ENCODE results near the gene BHMT2.

The BHMT2 gene

DNA sequence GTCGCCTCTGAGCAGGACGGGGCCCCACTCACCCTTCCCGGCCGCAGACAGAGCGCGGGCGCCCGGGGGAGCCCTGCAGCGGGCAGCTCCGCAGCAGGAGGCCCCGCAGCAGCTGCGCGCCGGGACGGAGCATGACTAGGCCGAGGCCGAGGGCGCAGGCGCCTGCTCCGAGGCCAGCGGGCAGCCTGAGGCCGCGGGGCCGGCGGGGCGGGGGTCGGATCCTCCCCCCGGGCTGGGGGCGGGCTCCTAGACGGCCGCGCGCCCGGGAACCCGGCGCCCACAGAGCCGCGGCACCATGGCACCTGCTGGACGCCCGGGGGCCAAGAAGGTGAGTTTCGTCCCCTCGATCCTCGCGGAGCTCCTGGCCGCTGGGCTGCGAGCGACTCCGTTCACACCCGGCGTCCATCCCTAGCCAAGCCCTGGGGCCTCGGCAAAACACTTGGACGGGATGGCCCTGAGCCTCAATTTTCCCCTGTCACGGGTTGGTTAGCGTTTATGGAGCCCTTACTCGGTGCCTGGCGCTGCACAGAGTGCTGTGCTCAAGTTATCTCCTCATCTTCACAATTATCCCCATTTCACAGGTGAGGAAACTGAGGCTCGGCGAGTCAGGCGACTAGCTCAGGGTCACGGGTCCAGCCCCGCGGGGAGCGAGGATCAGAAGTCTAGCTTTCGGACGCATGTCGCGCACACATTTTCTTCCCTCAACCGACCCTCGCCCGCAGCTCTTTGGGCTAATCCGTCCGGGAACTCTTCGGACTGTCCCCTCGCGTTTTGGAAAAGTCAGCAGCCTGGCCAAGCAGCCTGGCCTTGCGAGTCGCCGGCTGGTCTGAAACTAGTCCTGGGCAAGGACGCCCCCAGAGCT, at the start of gene BHMT2, which contains the start of gene DMGDH:
Gene BHMT2, plus strand, starts transcription at position 280 of the 862 bp plus-strand sequence. Its CDS starts 16 bp downstream, at position 296.
Gene DMGDH, minus strand, starts transcription at position 187 of the 862 bp plus-strand sequence. Its CDS starts 54 bp downstream, at position 133.
- DNase-seq (ENCODE audit: low read depth in 2 of 2): peak; percentile 10 to 41
- H3K4me3 ChIP-seq (replicated peaks in 1 of 2; ENCODE audit: low read depth in 2 of 2, low read length in 2 of 2): peak within 1 kb of the TSS; percentile 28 to 34
- TF ChIP-seq, protein P1, sequence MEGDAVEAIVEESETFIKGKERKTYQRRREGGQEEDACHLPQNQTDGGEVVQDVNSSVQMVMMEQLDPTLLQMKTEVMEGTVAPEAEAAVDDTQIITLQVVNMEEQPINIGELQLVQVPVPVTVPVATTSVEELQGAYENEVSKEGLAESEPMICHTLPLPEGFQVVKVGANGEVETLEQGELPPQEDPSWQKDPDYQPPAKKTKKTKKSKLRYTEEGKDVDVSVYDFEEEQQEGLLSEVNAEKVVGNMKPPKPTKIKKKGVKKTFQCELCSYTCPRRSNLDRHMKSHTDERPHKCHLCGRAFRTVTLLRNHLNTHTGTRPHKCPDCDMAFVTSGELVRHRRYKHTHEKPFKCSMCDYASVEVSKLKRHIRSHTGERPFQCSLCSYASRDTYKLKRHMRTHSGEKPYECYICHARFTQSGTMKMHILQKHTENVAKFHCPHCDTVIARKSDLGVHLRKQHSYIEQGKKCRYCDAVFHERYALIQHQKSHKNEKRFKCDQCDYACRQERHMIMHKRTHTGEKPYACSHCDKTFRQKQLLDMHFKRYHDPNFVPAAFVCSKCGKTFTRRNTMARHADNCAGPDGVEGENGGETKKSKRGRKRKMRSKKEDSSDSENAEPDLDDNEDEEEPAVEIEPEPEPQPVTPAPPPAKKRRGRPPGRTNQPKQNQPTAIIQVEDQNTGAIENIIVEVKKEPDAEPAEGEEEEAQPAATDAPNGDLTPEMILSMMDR (IDR thresholded peaks at IDR 0.05; ENCODE audit: low read depth, low read length): no peak

- no peak overlapping the region for H3K4me3 ChIP-seq (replicated peaks in 1 of 2; ENCODE audit: low read depth in 2 of 2, low read length in 2 of 2)
- DNase-seq (ENCODE audit: low read depth in 2 of 2): peak; percentile 74 to 84
Observed at GRCh38 chr5:79020861-79021561, 48.6 kb upstream of the BHMT2 start.

GRCh38 chr5:79021753-79022152, 47.8 kb upstream of the BHMT2 start:
- DNase-seq (ENCODE audit: low read depth in 2 of 2): peak in 1 of 2 donors; percentile 20
- TF ChIP-seq, protein P1 (IDR thresholded peaks at IDR 0.05; ENCODE audit: low read depth, low read length): no peak
- no peak overlapping the region for H3K4me3 ChIP-seq (replicated peaks in 1 of 2; ENCODE audit: low read depth in 2 of 2, low read length in 2 of 2)

More at GRCh38 chr5:79020861-79021561, 48.6 kb upstream of the BHMT2 start:
- TF ChIP-seq, protein P1 (IDR thresholded peaks at IDR 0.05; ENCODE audit: low read depth, low read length): peak; percentile 91

DNA sequence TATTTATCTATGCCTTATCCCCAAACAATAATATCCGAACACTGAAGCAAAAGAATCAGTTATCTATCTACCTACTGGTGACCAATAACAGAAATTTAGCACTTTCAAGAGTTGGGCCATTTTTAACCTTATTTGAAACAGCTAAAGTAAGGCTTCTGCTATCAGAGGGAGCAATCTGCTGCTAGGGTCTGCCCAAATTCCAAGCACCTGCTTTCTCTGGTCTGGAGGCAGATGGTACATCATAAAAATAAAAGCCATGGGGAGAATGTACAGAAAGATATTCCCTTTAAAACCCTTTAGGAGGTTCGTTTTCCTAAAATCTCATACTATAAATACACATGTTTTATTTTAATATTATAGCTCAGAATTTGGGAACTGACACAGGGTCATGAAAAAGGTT, 46.8 kb upstream of the BHMT2 start:
- DNase-seq (ENCODE audit: low read depth in 2 of 2): no peak
- TF ChIP-seq, protein P1 (IDR thresholded peaks at IDR 0.05; ENCODE audit: low read depth, low read length): no peak
- no peak overlapping the region for H3K4me3 ChIP-seq (replicated peaks in 1 of 2; ENCODE audit: low read depth in 2 of 2, low read length in 2 of 2)

DNA sequence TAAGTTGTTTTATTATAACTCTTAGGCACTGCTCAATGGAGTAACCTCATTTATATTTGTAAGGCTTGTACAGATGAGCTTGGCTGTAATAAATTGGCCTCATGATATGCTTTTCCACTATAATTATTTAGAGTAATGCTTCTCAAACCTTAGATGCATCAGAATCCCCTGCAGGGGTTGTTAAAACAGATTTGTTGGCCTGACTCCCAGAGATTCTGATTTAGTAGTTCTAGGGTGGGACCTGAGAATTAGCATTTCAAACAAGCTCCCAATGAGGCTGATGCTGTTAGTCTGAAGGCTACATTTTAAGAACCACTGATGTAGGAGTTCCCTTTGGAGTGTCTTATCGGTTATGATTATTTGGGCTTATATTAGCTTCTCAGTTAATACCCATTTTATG, 46.2 kb upstream of the BHMT2 start:
- TF ChIP-seq, protein P1 (IDR thresholded peaks at IDR 0.05; ENCODE audit: low read depth, low read length): no peak
- no peak for DNase-seq (ENCODE audit: low read depth in 2 of 2)
- H3K4me3 ChIP-seq (replicated peaks in 1 of 2; ENCODE audit: low read depth in 2 of 2, low read length in 2 of 2): no peak overlapping the region

- no peak overlapping the region for H3K4me3 ChIP-seq (replicated peaks in 1 of 2; ENCODE audit: low read depth in 2 of 2, low read length in 2 of 2)
- no peak for DNase-seq (ENCODE audit: low read depth in 2 of 2)
- TF ChIP-seq, protein P1 (IDR thresholded peaks at IDR 0.05; ENCODE audit: low read depth, low read length): no peak
Observed at GRCh38 chr5:79023947-79024346, 45.6 kb upstream of the BHMT2 start.

All from cardiac fibroblast (primary cell).